Measurements from ENCODE around the gene ADAMTS12. TPM values are rescaled to one million over a fixed set of nuclear protein-coding genes. Genes with fewer than 3 reads are reported as not detected.
A peak's percentile ranks its signal among the peaks of the same experiment; 100 is the strongest.

Gene ADAMTS12
- total RNA-seq, 1 donor from 2014 or later: 32.1 TPM

DNA sequence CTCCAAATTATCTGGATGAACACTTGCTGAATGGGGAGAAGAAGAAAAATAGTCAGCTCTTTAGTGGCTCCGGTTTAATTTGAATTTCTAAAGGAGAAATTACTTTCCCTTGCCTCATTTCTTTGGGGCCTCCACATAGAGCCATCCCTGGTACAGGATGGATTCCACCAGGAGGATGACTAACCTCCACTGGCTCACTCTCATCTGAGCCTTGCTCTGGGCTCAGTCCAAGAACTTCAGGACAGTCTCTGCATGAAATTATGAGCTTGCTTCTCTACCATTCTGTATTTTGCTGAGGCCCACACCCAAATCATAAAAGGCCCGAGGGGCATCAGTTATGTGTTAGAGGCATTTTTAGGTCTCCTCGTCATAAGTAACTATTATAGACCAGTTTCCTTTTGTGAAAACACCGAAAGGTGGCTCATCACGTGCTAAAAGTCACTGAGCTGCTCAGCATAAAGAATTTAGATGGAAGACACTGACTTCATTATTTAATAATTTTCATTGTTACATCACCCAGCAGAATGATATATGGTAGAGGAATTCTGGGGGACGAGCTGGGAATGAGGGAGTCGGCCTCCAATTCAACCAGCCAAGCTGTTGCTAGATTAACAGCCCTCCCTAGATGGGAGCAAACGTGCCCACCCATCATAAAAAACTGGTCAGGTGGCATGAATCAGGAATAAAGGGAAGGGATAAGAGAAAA is 228.9 kb downstream of the ADAMTS12 start:
- no peaks in the 10 kb centered on the region for H3K27me3 Mint-ChIP-seq
- no peak overlapping the region for H3K27ac Mint-ChIP-seq
- H3K4me3 Mint-ChIP-seq: no peak overlapping the region
- H3K9me3 Mint-ChIP-seq: peaks cover 5% of the 10 kb centered on the region
- DNase-seq (ENCODE audit: extremely low spot score, unreplicated experiment): no peak
- H3K36me3 Mint-ChIP-seq: no peaks in the 10 kb centered on the region
- TF ChIP-seq, protein P1, sequence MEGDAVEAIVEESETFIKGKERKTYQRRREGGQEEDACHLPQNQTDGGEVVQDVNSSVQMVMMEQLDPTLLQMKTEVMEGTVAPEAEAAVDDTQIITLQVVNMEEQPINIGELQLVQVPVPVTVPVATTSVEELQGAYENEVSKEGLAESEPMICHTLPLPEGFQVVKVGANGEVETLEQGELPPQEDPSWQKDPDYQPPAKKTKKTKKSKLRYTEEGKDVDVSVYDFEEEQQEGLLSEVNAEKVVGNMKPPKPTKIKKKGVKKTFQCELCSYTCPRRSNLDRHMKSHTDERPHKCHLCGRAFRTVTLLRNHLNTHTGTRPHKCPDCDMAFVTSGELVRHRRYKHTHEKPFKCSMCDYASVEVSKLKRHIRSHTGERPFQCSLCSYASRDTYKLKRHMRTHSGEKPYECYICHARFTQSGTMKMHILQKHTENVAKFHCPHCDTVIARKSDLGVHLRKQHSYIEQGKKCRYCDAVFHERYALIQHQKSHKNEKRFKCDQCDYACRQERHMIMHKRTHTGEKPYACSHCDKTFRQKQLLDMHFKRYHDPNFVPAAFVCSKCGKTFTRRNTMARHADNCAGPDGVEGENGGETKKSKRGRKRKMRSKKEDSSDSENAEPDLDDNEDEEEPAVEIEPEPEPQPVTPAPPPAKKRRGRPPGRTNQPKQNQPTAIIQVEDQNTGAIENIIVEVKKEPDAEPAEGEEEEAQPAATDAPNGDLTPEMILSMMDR (conservative IDR thresholded peaks at IDR 0.05): no peak
- H3K4me1 Mint-ChIP-seq (ENCODE audit: unreplicated experiment): peaks cover 3% of the 10 kb centered on the region

DNA sequence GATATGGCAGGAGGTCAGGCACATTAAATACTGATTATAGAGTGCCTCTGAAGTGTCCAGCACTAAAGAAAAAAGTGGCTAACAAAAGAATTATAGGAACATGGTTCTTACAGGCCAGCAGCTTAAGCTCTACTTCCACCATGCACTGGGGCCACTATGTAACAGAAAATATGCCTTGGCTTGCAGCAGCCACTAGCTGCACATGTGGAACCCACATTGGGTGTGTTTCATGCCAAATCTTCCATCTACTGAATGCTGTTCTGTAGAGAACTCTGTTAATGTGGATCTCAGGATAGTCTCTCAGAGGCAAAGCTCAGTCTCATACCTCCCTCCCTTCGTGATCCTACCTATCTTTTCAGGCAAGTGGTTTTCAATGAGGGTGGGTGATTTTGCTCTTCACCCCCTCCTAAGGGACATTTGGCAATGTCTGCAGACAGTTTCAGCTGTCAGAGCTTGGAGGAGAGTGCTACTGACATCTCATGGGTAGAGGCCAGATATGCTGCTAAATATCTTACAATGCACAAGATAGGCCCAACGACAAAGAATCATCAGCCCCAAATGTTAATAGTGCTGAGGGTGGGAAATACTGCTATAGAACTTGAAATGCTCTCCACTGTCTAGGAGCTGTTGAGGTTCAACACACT is 232.1 kb downstream of the ADAMTS12 start:
- H3K4me1 Mint-ChIP-seq (ENCODE audit: unreplicated experiment): peaks cover 3% of the 10 kb centered on the region
- DNase-seq (ENCODE audit: extremely low spot score, unreplicated experiment): no peak
- H3K27ac Mint-ChIP-seq: no peak overlapping the region
- TF ChIP-seq, protein P1 (conservative IDR thresholded peaks at IDR 0.05): no peak
- H3K4me3 Mint-ChIP-seq: no peak overlapping the region
- H3K36me3 Mint-ChIP-seq: peaks cover 10% of the 10 kb centered on the region
- H3K27me3 Mint-ChIP-seq: no peaks in the 10 kb centered on the region
- peaks cover 5% of the 10 kb centered on the region for H3K9me3 Mint-ChIP-seq

DNA sequence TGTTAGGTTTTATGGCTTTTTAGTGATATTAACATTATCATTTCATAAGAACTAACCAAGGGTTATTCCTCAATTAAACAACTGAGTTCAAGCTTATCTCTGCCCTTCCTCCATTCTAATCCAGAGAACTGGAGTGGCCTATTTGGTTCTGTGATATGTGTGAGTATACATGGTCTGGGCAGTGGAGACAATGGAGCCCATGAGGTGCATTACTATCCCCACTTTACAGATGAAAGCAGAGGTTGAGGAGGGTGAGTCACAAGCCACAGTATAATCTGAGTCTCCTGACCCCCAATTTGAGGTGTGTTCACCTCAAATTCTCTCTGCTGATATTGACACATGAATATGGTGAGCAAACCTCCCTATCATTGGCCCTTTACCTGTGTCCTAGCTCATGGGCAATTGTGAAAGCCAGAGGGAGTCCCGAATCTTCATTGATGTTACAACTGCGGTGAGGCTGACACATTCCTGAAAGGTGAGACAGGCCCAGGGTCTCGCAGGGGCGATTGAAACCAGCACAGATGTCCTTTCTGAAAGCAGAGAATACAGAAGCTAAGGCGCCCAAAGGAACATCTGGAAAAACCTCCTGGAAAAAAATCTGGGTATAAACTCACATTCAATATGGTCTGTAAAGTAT is 233.9 kb downstream of the ADAMTS12 start:
- TF ChIP-seq, protein P1 (conservative IDR thresholded peaks at IDR 0.05): no peak
- Mint-ChIP-seq H3K9me3 (peaks cover 5% of the 10 kb centered on the region), H3K36me3 (peaks cover 18% of the 10 kb centered on the region), H3K4me1 (ENCODE audit: unreplicated experiment) (peaks cover 3% of the 10 kb centered on the region), H3K27ac (no peak overlapping the region), H3K4me3 (no peak overlapping the region), H3K27me3 (no peaks in the 10 kb centered on the region)
- DNase-seq (ENCODE audit: extremely low spot score, unreplicated experiment): no peak

DNA sequence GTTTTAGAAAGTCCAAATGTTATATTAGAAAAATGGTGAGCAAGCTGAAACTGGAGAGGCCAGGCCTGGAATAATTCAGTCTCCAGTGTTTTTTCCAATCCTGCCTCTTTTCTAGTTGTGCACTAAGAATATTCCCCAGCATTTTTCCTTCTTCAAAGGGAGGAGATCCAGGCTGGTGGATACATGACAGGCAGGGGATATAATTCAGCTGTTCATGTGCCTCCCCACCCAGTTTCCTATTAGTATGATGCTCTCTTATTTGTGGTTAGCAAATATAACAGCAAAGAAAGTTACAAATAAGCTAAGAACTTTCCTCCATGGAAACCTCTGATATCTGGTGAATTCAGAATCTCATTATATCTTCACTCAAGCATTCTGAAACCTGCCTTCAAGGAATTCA is 234.6 kb downstream of the ADAMTS12 start:
- Mint-ChIP-seq H3K4me1 (ENCODE audit: unreplicated experiment) (peaks cover 3% of the 10 kb centered on the region), H3K27ac (no peak overlapping the region), H3K27me3 (no peaks in the 10 kb centered on the region), H3K36me3 (peaks cover 23% of the 10 kb centered on the region), H3K9me3 (peaks cover 5% of the 10 kb centered on the region), H3K4me3 (no peak overlapping the region)
- DNase-seq (ENCODE audit: extremely low spot score, unreplicated experiment): no peak
- TF ChIP-seq, protein P1 (conservative IDR thresholded peaks at IDR 0.05): no peak

DNA sequence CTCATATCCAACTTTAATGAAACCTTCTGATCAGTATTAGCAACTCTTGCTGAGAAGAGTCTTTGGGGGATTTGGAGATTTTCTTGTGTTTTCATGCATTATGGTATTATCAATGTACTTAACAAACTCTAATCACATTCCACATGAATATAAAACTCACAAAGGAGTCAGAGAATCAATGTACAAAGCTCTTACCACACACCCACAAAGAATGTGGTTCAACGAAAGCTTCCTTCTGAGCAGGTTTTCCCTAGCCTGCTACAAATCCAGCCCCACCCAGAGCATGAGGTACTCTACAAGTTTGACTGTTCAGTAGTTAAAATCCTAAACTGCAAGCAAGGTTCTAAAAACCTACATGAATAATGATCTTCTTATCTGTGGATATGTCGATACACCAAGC is 240.9 kb downstream of the ADAMTS12 start:
- Mint-ChIP-seq H3K4me1 (ENCODE audit: unreplicated experiment) (peaks cover 22% of the 10 kb centered on the region), H3K9me3 (no peaks in the 10 kb centered on the region), H3K36me3 (peaks cover 24% of the 10 kb centered on the region), H3K27me3 (no peaks in the 10 kb centered on the region), H3K4me3 (peak overlapping the region; percentile 68), H3K27ac (peak overlapping the region; percentile 92)
- DNase-seq (ENCODE audit: extremely low spot score, unreplicated experiment): no peak
- TF ChIP-seq, protein P1 (conservative IDR thresholded peaks at IDR 0.05): no peak

All from type B pancreatic cell (in vitro differentiated cells).